ENCODE measurements around the gene ZMAT5. TPM values are rescaled to one million over a fixed set of nuclear protein-coding genes. Genes with fewer than 3 reads are reported as not detected.

ZMAT5 gene

GRCh38 chr22:29684244-29684643 lies 82.6 kb downstream of the ZMAT5 start:
- Histone ChIP-seq H3K23ac (ENCODE audit: low read length) (no peak overlapping the region), H3K56ac (ENCODE audit: low read length) (no peak overlapping the region), H3K9ac (ENCODE audit: low read length) (no peak overlapping the region), H3K4me2 (ENCODE audit: low read length) (no peak overlapping the region), H3K27ac (ENCODE audit: low read depth, low read length) (no peak overlapping the region), H3K4me1 (ENCODE audit: control insufficient read depth, low read depth, low read length) (no peaks in the 10 kb centered on the region), H3K79me2 (ENCODE audit: control insufficient read depth, insufficient read depth, low read length) (no peaks in the 10 kb centered on the region), H3K4ac (ENCODE audit: low read depth, low read length) (no peak overlapping the region), H3K18ac (ENCODE audit: low read length) (no peak overlapping the region), H2BK120ac (ENCODE audit: low read depth, low read length) (no peak overlapping the region), H2AK5ac (ENCODE audit: low read length) (no peak overlapping the region), H3K4me3 (ENCODE audit: low read length) (no peak overlapping the region), H2BK5ac (ENCODE audit: low read length) (no peak overlapping the region), H3K27me3 (ENCODE audit: insufficient read depth, low read length, poor library complexity) (no peaks in the 10 kb centered on the region), H4K8ac (ENCODE audit: low read depth, low read length) (no peak overlapping the region), H3K79me1 (ENCODE audit: low read length) (no peaks in the 10 kb centered on the region), H4K5ac (ENCODE audit: low read length) (no peak overlapping the region), H3K36me3 (ENCODE audit: control insufficient read depth, insufficient read depth, low read length) (no peaks in the 10 kb centered on the region), H2BK15ac (replicated peaks; ENCODE audit: low read depth) (no peak overlapping the region)
- WGBS (ENCODE audit: extremely low coverage, insufficient coverage, low lambda C conversion rate) = no CpG with 5 or more reads among the region's 4 CpGs
- no peak for DNase-seq

DNA sequence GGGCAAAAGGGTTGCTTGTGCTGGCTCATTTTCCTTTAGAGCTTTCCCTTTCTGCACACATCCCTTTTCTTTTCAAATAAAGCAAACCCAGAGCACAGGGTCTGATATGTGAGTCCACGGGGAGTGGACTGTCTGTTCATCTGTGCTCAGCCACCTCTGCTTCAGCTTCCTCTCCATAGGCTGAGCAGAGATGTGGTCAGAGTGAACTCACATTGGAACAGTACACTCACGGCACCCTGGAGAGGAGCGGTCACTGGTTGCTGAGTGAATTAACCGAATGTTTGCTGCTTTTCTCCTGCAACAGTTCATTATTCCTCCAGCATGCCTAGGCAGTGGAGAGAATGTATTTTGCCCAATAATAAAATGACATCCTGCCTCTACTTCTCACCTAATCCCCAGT lies 83.3 kb downstream of the ZMAT5 start:
- no peaks in the 10 kb centered on the region for H3K79me1 ChIP-seq (ENCODE audit: low read length)
- H3K56ac ChIP-seq (ENCODE audit: low read length) = no peak overlapping the region
- no peak for DNase-seq
- no peak overlapping the region for H2BK15ac ChIP-seq (replicated peaks; ENCODE audit: low read depth)
- H2BK120ac ChIP-seq (ENCODE audit: low read depth, low read length) = no peak overlapping the region
- no peak overlapping the region for H3K4me3 ChIP-seq (ENCODE audit: low read length)
- WGBS (ENCODE audit: extremely low coverage, insufficient coverage, low lambda C conversion rate) = no CpG with 5 or more reads among the region's 4 CpGs
- H2AK5ac ChIP-seq (ENCODE audit: low read length) = no peak overlapping the region
- no peak overlapping the region for H4K5ac ChIP-seq (ENCODE audit: low read length)
- H3K27me3 ChIP-seq (ENCODE audit: insufficient read depth, low read length, poor library complexity) = no peaks in the 10 kb centered on the region
- no peak overlapping the region for H3K4ac ChIP-seq (ENCODE audit: low read depth, low read length)
- H4K8ac ChIP-seq (ENCODE audit: low read depth, low read length) = no peak overlapping the region
- no peaks in the 10 kb centered on the region for H3K4me1 ChIP-seq (ENCODE audit: control insufficient read depth, low read depth, low read length)
- H3K79me2 ChIP-seq (ENCODE audit: control insufficient read depth, insufficient read depth, low read length) = no peaks in the 10 kb centered on the region
- H3K18ac ChIP-seq (ENCODE audit: low read length) = no peak overlapping the region
- H3K27ac ChIP-seq (ENCODE audit: low read depth, low read length) = no peak overlapping the region
- H3K9ac ChIP-seq (ENCODE audit: low read length) = no peak overlapping the region
- no peak overlapping the region for H3K4me2 ChIP-seq (ENCODE audit: low read length)
- no peak overlapping the region for H2BK5ac ChIP-seq (ENCODE audit: low read length)
- no peak overlapping the region for H3K23ac ChIP-seq (ENCODE audit: low read length)
- H3K36me3 ChIP-seq (ENCODE audit: control insufficient read depth, insufficient read depth, low read length) = no peaks in the 10 kb centered on the region

Small RNAs within 50 kb of the gene (small RNA-seq; reads per million reads assigned to genes)
- gene AC004882.2 (ENCODE audit: insufficient read depth) (not detected), gene RF00019 (ENCODE audit: insufficient read depth) (not detected)
